GM21515 (cell line): Measurements from ENCODE around the gene RBPMS2.

ENCODE experiments used
- ATAC-seq: cut with Tn5 transposase; IDR thresholded peaks from one replicate; pipeline ENCODE4 v1.9.1; 2021; ENCODE audit not compliant: unreplicated experiment

RBPMS2 gene

GRCh38 chr15:64783796-64784195, 8.4 kb upstream of the RBPMS2 start:
- ATAC-seq: no peak

GRCh38 chr15:64782751-64783150, 7.4 kb upstream of the RBPMS2 start:
- ATAC-seq: no peak

GRCh38 chr15:64781299-64781698, 5.9 kb upstream of the RBPMS2 start:
- ATAC-seq: no peak

- no peak for ATAC-seq
These were observed 5.3 kb upstream of the RBPMS2 start for GRCh38 chr15:64780600-64781156.

- ATAC-seq: no peak
These were observed 4.2 kb upstream of the RBPMS2 start for GRCh38 chr15:64779630-64780029.

GRCh38 chr15:64779024-64779423, 3.6 kb upstream of the RBPMS2 start:
- ATAC-seq: no peak

GRCh38 chr15:64776402-64776786, 1.0 kb upstream of the RBPMS2 start:
- ATAC-seq: no peak

- no peak for ATAC-seq
These were observed 528 bp downstream of the RBPMS2 start for GRCh38 chr15:64774629-64775493.

GRCh38 chr15:64774037-64774628, 1.3 kb downstream of the RBPMS2 start:
- ATAC-seq: no peak

- no peak for ATAC-seq
These were observed 1.8 kb downstream of the RBPMS2 start for GRCh38 chr15:64773606-64774005.

- no peak for ATAC-seq
These were observed 2.4 kb downstream of the RBPMS2 start for GRCh38 chr15:64772964-64773363.

- ATAC-seq: no peak
These were observed 2.9 kb downstream of the RBPMS2 start for GRCh38 chr15:64772488-64772887.

GRCh38 chr15:64770626-64771025, 4.8 kb downstream of the RBPMS2 start:
- ATAC-seq: no peak

GRCh38 chr15:64767203-64767602, 8.2 kb downstream of the RBPMS2 start:
- ATAC-seq: no peak

- ATAC-seq: no peak
These were observed 9.3 kb downstream of the RBPMS2 start for GRCh38 chr15:64766058-64766457.

GRCh38 chr15:64763874-64764273, 11.5 kb downstream of the RBPMS2 start:
- ATAC-seq: no peak

GRCh38 chr15:64763462-64763861, 11.9 kb downstream of the RBPMS2 start:
- ATAC-seq: no peak

- no peak for ATAC-seq
These were observed 12.4 kb downstream of the RBPMS2 start for GRCh38 chr15:64763021-64763420.

GRCh38 chr15:64762546-64762945, 12.8 kb downstream of the RBPMS2 start:
- ATAC-seq: no peak

- no peak for ATAC-seq
These were observed 14.2 kb downstream of the RBPMS2 start for GRCh38 chr15:64761156-64761555.

- no peak for ATAC-seq
These were observed 15.3 kb downstream of the RBPMS2 start for GRCh38 chr15:64760056-64760455.

GRCh38 chr15:64755427-64755940, 19.9 kb downstream of the RBPMS2 start:
- no peak for ATAC-seq
